Measurements from ENCODE around the gene TRABD2B.

- TF ChIP-seq RELA (CRISPR knock-in tag; IDR thresholded peaks at IDR 0.05; ENCODE audit: borderline replicate concordance) (no peak), E2F5 (CRISPR knock-in tag; IDR thresholded peaks at IDR 0.05) (no peak), MAX (CRISPR knock-in tag; IDR thresholded peaks at IDR 0.05) (no peak), ZBTB43 (CRISPR knock-in tag; IDR thresholded peaks at IDR 0.05) (no peak), USF1 (CRISPR knock-in tag; IDR thresholded peaks at IDR 0.05) (no peak), CTCF (IDR thresholded peaks at IDR 0.05) (no peak), SP1 (CRISPR knock-in tag; conservative IDR thresholded peaks at IDR 0.05) (no peak), ATF2 (CRISPR knock-in tag; IDR thresholded peaks at IDR 0.05; ENCODE audit: borderline replicate concordance, low read depth) (no peak), FOXJ3 (CRISPR knock-in tag; IDR thresholded peaks at IDR 0.05; ENCODE audit: borderline replicate concordance) (no peak), E2F4 (CRISPR knock-in tag; IDR thresholded peaks at IDR 0.05; ENCODE audit: borderline replicate concordance, low read depth) (no peak), SMAD4 (CRISPR knock-in tag; IDR thresholded peaks at IDR 0.05) (no peak)
Measured at GRCh38 chr1:47914218-47914938, 82.8 kb downstream of the TRABD2B start.

All from WTC11 (cell line).